Measurements from ENCODE around the gene ADAP2. TPM values are rescaled to one million over a fixed set of nuclear protein-coding genes. Genes with fewer than 3 reads are reported as not detected.

ADAP2 gene
- total and polyA plus RNA-seq, 2 of the 8 experiments (the other 6 are each of a cell fraction or from before 2014, with no cell fraction given): 0.76 to 1.1 TPM

- H2BK20ac ChIP-seq (ENCODE audit: low read length): no peak overlapping the region
- H2BK15ac ChIP-seq (ENCODE audit: low read length): no peak overlapping the region
- no peak overlapping the region for H3K4me3 ChIP-seq (ENCODE audit: extremely low read depth in 1 of 4, insufficient read depth in 2 of 4, low read depth in 3 of 4, low read length in 4 of 4)
- WGBS, 2 experiments (ENCODE audit: extremely low coverage in 1 of 2, insufficient coverage in 1 of 2, insufficient read length in 1 of 2, insufficient replicate concordance in 2 of 2, low coverage in 1 of 2, low lambda C conversion rate in 2 of 2, missing lambda C conversion rate in 1 of 2): 85% methylated on average over 3 of the region's 3 CpGs; no CpG with 5 or more reads in 1 of the 2 experiments
- H3K4ac ChIP-seq (replicated peaks; ENCODE audit: insufficient read length, low read depth, low read length): no peak overlapping the region
- no peak overlapping the region for H3K18ac ChIP-seq (ENCODE audit: extremely low read depth, low read length)
- no peak overlapping the region for H4K5ac ChIP-seq (ENCODE audit: insufficient read length, low read depth, low read length)
- H4K91ac ChIP-seq (replicated peaks; ENCODE audit: insufficient read length, low read length): no peak overlapping the region
- FAIRE-seq: no peak
- H3K4me2 ChIP-seq (ENCODE audit: insufficient read depth in 1 of 2, low read depth in 2 of 2, low read length in 2 of 2): no peak overlapping the region
- no peaks in the 10 kb centered on the region for H3K9me3 ChIP-seq (ENCODE audit: insufficient read depth in 2 of 2, low read depth in 1 of 2, low read length in 1 of 2)
- H3K9ac ChIP-seq (replicated peaks in 1 of 4; ENCODE audit: extremely low read depth in 1 of 4, low read depth in 3 of 4, low read length in 3 of 4): no peak overlapping the region
- no peaks in the 10 kb centered on the region for H3K79me2 ChIP-seq (ENCODE audit: control insufficient read depth in 1 of 2, insufficient read depth in 2 of 2, low read length in 2 of 2)
- H2BK120ac ChIP-seq (replicated peaks; ENCODE audit: low read depth, low read length): no peak overlapping the region
- ChIA-PET CTCF (ENCODE audit: partially characterized antibody) (no interaction called here), POLR2A (ENCODE audit: partially characterized antibody) (no interaction called here)
- no peaks in the 10 kb centered on the region for H3K23me2 ChIP-seq (ENCODE audit: low read depth, low read length)
- H3K27ac ChIP-seq (ENCODE audit: low read depth, low read length): no peak overlapping the region
- H2AK5ac ChIP-seq (ENCODE audit: low read depth, low read length): no peak overlapping the region
- no peak overlapping the region for H4K8ac ChIP-seq (ENCODE audit: extremely low read depth, insufficient read depth, low read length)
- no peak overlapping the region for H2AFZ ChIP-seq (ENCODE audit: low read length)
- H2BK12ac ChIP-seq (ENCODE audit: low read depth, low read length): no peak overlapping the region
- H4K20me1 ChIP-seq (replicated peaks in 1 of 2; ENCODE audit: control insufficient read depth in 1 of 2, insufficient read depth in 2 of 2, low read length in 2 of 2): peaks cover 0 to 1% of the 10 kb centered on the region in 2 experiments
- H3K14ac ChIP-seq (ENCODE audit: insufficient read length): no peak overlapping the region
- no peaks in the 10 kb centered on the region for H3K27me3 ChIP-seq (replicated peaks in 1 of 4; ENCODE audit: control insufficient read depth in 3 of 4, extremely low read depth in 1 of 4, insufficient read depth in 3 of 4, low read length in 3 of 4)
- no peak for DNase-seq (ENCODE audit: low read depth in 1 of 2, low spot score in 2 of 2)
- no peaks in the 10 kb centered on the region for H3K36me3 ChIP-seq (ENCODE audit: control insufficient read depth in 2 of 4, insufficient read depth in 4 of 4, low read length in 3 of 4)
- no peaks in the 10 kb centered on the region for H3K4me1 ChIP-seq (replicated peaks in 1 of 4; ENCODE audit: control insufficient read depth in 3 of 4, insufficient read depth in 4 of 4, low read length in 3 of 4)
- H3K79me1 ChIP-seq (ENCODE audit: low read depth, low read length): no peaks in the 10 kb centered on the region
- no peak overlapping the region for H3K23ac ChIP-seq (ENCODE audit: insufficient read length)
- no peak overlapping the region for H2BK5ac ChIP-seq (ENCODE audit: low read depth, low read length)
- H3K56ac ChIP-seq (replicated peaks; ENCODE audit: insufficient read length, low read depth, low read length): no peak overlapping the region
- TF ChIP-seq SAP30 (IDR thresholded peaks at IDR 0.05; ENCODE audit: insufficient read depth, insufficient replicate concordance, low read length): no peak
- TF ChIP-seq CEBPB (IDR thresholded peaks at IDR 0.05; ENCODE audit: low read depth, low read length): no peak
- TF ChIP-seq MAX (IDR thresholded peaks at IDR 0.05): no peak
- no peak for TF ChIP-seq KDM1A (IDR thresholded peaks at IDR 0.05; ENCODE audit: borderline replicate concordance, low read length)
- no peak for TF ChIP-seq GABPA (IDR thresholded peaks at IDR 0.05; ENCODE audit: borderline replicate concordance, insufficient read depth, low read length)
- TF ChIP-seq RNF2 (IDR thresholded peaks at IDR 0.05; ENCODE audit: borderline replicate concordance, low read depth, low read length, missing control alignments, poor library complexity, severe bottlenecking): no peak
- no peak for TF ChIP-seq TCF12 (IDR thresholded peaks at IDR 0.05; ENCODE audit: low read depth, low read length)
- no peak for TF ChIP-seq SP4 (IDR thresholded peaks at IDR 0.05; ENCODE audit: low read length)
- no peak for TF ChIP-seq RAD21 (IDR thresholded peaks at IDR 0.05 in 1 of 2, conservative IDR thresholded peaks at IDR 0.05 in 1 of 2; ENCODE audit: low read depth in 2 of 2, low read length in 2 of 2)
- no peak for TF ChIP-seq SIRT6 (IDR thresholded peaks at IDR 0.05; ENCODE audit: low read length)
- TF ChIP-seq EP300 (IDR thresholded peaks at IDR 0.05; ENCODE audit: borderline replicate concordance in 1 of 2, low read depth in 2 of 2, low read length in 2 of 2): no peak
- TF ChIP-seq YY1 (IDR thresholded peaks at IDR 0.05; ENCODE audit: low read depth, low read length): no peak
- no peak for TF ChIP-seq KDM5A (IDR thresholded peaks at IDR 0.05; ENCODE audit: low read length)
- TF ChIP-seq POU5F1 (IDR thresholded peaks at IDR 0.05; ENCODE audit: low read depth, low read length): no peak
Measured at GRCh38 chr17:30990458-30990857, 68.7 kb downstream of the ADAP2 start.

Data from H1 (cell line).